ENCODE results near the gene PBX1. TPM values are rescaled to one million over a fixed set of nuclear protein-coding genes. Genes with fewer than 3 reads are reported as not detected.
"Not testable (repeated sequence)": the region's sequence is repeated elsewhere in the genome, so short reads cannot be mapped to it uniquely, and the experiment has no call there.

PBX1 gene
- total and polyA plus RNA-seq, 8 donors = 11.0 to 113 (median 23.0) TPM

- H3K27me3 ChIP-seq = no peaks in the 10 kb centered on the region
- no peak overlapping the region for H3K4me3 ChIP-seq
- H3K36me3 ChIP-seq = no peaks in the 10 kb centered on the region
- TF ChIP-seq POLR2AphosphoS5 (IDR thresholded peaks at IDR 0.05) (no peak), CTCF (IDR thresholded peaks at IDR 0.05) (no peak), EP300 (IDR thresholded peaks at IDR 0.05) (no peak), POLR2A (IDR thresholded peaks at IDR 0.05) (no peak)
- no peaks in the 10 kb centered on the region for H3K4me1 ChIP-seq
- WGBS, 5 donors = 76 to 95% (median 81%) methylated on average over 4 of the region's 4 CpGs
- H3K27ac ChIP-seq = no peak overlapping the region
- H3K9me3 ChIP-seq = no peaks in the 10 kb centered on the region
- intact Hi-C loops (cut with DNase I; ENCODE audit: low total_unique reads) = no loop called here
- DNase-seq = no peak
Measured at GRCh38 chr1:164519426-164519825, 39.6 kb upstream of the PBX1 start.

GRCh38 chr1:164524810-164525209 lies 34.2 kb upstream of the PBX1 start:
- Histone ChIP-seq H3K36me3 (no peaks in the 10 kb centered on the region), H3K27me3 (no peaks in the 10 kb centered on the region), H3K4me1 (no peaks in the 10 kb centered on the region), H3K4me3 (no peak overlapping the region), H3K27ac (no peak overlapping the region), H3K9me3 (peaks cover 0 to 19% (median 10%) of the 10 kb centered on the region in 4 donors)
- intact Hi-C loops (cut with DNase I; ENCODE audit: low total_unique reads) = no loop called here
- no peak for DNase-seq
- TF ChIP-seq POLR2A (IDR thresholded peaks at IDR 0.05) = no peak
- no peak for TF ChIP-seq POLR2AphosphoS5 (IDR thresholded peaks at IDR 0.05)
- TF ChIP-seq CTCF (IDR thresholded peaks at IDR 0.05) = no peak
- 67 to 86% (median 82%) methylated on average over 2 of the region's 2 CpGs for WGBS, 5 donors

DNA sequence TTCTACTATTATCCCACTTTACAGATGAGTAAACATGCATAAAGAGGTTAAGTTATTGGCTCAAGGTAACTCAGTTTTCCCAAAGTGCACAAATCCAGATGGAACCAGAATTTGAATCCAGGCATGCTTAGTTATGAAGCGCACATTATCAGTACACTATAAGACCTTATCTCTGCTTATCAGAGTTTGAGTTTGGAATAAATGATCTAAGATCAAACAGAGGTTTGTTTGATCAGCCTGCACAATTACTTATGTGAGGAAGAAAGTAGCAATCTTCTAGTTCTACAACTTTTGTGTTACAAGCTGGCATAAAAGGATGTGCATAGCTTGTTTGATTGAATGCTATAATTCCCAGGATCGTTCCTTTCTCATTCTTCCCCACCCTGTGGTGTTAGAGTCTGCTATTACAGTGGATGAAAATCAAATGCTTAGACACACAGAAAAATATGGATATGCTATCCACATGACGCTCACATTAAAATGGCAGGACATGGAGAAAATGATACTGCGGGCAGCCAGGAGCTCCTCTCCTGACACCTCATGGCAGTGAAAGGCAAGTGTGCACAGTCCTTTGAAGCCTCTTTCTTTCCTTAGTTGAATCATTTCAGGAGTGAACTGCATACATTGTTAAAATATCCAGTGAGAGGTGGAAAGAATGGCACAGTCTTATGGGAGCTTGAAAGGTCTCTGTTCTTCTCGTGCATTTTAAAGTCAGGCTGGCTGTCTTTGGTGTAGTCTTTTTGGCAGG lies 23.9 kb upstream of the PBX1 start:
- 55 to 67% (median 63%) methylated on average over 5 of the region's 5 CpGs for WGBS, 5 donors
- DNase-seq = no peak
- no peak overlapping the region for H3K4me3 ChIP-seq
- intact Hi-C loops (cut with DNase I; ENCODE audit: low total_unique reads) = no loop called here
- no peaks in the 10 kb centered on the region for H3K9me3 ChIP-seq
- H3K27ac ChIP-seq = no peak overlapping the region
- H3K27me3 ChIP-seq = no peaks in the 10 kb centered on the region
- TF ChIP-seq POLR2A (IDR thresholded peaks at IDR 0.05) (no peak), CTCF (IDR thresholded peaks at IDR 0.05) (no peak), EP300 (IDR thresholded peaks at IDR 0.05) (no peak), POLR2AphosphoS5 (IDR thresholded peaks at IDR 0.05) (no peak)
- H3K36me3 ChIP-seq = no peaks in the 10 kb centered on the region
- no peaks in the 10 kb centered on the region for H3K4me1 ChIP-seq

DNA sequence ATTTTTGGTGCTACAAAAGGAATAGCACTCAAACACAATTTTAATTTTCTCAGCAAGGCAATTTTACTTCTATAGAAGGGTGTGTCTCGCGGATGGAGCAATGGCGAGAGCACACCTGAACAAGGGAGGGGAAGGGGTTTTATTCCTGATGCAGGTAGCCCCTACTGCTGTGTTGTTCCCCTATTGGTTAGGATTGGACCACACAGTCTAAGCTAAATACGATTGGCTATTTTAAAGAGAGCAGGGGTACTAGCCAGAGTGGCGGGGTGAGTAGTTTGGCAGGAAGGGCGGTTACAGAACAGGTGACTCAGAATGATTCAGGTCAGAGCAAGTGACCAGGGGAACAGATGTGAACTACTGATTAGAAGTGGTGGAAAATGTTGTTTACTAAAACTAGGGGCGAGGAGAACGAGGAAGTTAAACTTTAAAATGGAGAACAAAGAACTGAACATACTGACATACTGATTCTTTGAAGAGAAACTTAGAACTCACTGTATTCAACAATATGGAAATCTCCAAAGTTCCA lies 6.5 kb upstream of the PBX1 start:
- H3K36me3 ChIP-seq; H3K4me3 ChIP-seq; intact Hi-C loops (cut with DNase I; ENCODE audit: low total_unique reads); DNase-seq; H3K4me1 ChIP-seq; H3K27me3 ChIP-seq; H3K27ac ChIP-seq: not testable (repeated sequence)
- WGBS, 5 donors = 89 to 94% (median 91%) methylated on average over 8 of the region's 8 CpGs
- H3K9me3 ChIP-seq = peaks cover 0 to 14% (median 4%) of the 10 kb centered on the region in 4 donors

GRCh38 chr1:164557270-164557669 lies 1.7 kb upstream of the PBX1 start:
- Histone ChIP-seq H3K27me3 (peaks cover 0 to 7% (median 0%) of the 10 kb centered on the region in 3 donors), H3K4me1 (peaks cover 8 to 24% (median 15%) of the 10 kb centered on the region in 4 donors), H3K4me3 (no peak overlapping the region), H3K27ac (peak overlapping the region in 3 of 5 donors; percentile 69 to 87 (median 87)), H3K36me3 (no peaks in the 10 kb centered on the region), H3K9me3 (peaks cover 0 to 8% (median 1%) of the 10 kb centered on the region in 4 donors)
- DNase-seq = peak; percentile 36 to 47
- intact Hi-C loops (cut with DNase I; ENCODE audit: low total_unique reads) = no loop called here
- peak in 2 of 3 donors; percentile 18 to 52 for TF ChIP-seq POLR2AphosphoS5 (IDR thresholded peaks at IDR 0.05)
- TF ChIP-seq CTCF (IDR thresholded peaks at IDR 0.05) = no peak
- 27 to 50% (median 44%) methylated on average over 4 of the region's 4 CpGs for WGBS, 5 donors
